C4-2B (cell line): ENCODE results near the gene BTBD3.

Experiments
- ZFX ChIP-seq: fragments of 450-650 bp; IDR thresholded peaks from 2 replicates; pipeline ENCODE4 v1.6.1; 2017
- TF ChIP-seq, protein P1 (sequence below): fragments of 450-650 bp; conservative IDR thresholded peaks from 2 replicates; pipeline ENCODE4 v1.5.1; 2017; ENCODE audit warnings: mild to moderate bottlenecking

DNA sequence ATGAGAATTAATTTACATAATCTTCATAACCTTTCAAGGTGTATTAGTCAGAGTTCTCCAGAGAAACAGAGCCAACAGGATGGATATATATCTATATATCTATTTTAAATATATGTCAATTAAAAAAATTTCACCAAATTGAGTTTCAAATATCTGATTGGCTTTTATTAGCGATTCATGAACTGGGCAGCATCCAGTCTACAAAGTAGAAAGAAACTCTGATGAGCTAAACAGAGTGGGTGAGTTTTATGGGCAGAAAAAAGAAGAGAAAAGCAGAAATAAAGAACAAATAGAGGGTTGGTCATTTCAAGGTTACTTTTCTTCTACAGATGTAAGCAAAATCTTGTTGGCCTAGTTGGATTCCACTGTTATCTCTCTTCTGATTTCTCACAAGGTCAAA is 29.0 kb upstream of the BTBD3 start:
- TF ChIP-seq, protein P1, sequence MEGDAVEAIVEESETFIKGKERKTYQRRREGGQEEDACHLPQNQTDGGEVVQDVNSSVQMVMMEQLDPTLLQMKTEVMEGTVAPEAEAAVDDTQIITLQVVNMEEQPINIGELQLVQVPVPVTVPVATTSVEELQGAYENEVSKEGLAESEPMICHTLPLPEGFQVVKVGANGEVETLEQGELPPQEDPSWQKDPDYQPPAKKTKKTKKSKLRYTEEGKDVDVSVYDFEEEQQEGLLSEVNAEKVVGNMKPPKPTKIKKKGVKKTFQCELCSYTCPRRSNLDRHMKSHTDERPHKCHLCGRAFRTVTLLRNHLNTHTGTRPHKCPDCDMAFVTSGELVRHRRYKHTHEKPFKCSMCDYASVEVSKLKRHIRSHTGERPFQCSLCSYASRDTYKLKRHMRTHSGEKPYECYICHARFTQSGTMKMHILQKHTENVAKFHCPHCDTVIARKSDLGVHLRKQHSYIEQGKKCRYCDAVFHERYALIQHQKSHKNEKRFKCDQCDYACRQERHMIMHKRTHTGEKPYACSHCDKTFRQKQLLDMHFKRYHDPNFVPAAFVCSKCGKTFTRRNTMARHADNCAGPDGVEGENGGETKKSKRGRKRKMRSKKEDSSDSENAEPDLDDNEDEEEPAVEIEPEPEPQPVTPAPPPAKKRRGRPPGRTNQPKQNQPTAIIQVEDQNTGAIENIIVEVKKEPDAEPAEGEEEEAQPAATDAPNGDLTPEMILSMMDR: no peak
- no peak for TF ChIP-seq ZFX
